Stimulated activated CD4-positive, alpha-beta T cell treated with anti-CD3 and anti-CD28 coated beads, TNF-alpha, amount 100 ng/mL, for 24 hours (primary cell): ENCODE results near the gene RNF141.

Source experiments
- DNase-seq, 3 experiments: peaks; one replicate each; pipeline ENCODE4 v3.0.0-alpha.2; 2020; ENCODE audit warnings: low read depth in 3 of 3

RNF141 gene

GRCh38 chr11:10498426-10499250 is 42.3 kb downstream of the RNF141 start:
- no peak for DNase-seq

GRCh38 chr11:10498022-10498400 is 43.0 kb downstream of the RNF141 start:
- DNase-seq: no peak

GRCh38 chr11:10497371-10498021 is 43.5 kb downstream of the RNF141 start:
- no peak for DNase-seq

GRCh38 chr11:10496296-10496936 is 44.6 kb downstream of the RNF141 start:
- no peak for DNase-seq

- DNase-seq: no peak
These were observed 45.6 kb downstream of the RNF141 start for GRCh38 chr11:10495464-10495786.

- DNase-seq: no peak
These were observed 46.1 kb downstream of the RNF141 start for GRCh38 chr11:10494636-10495463.

- no peak for DNase-seq
These were observed 47.8 kb downstream of the RNF141 start for GRCh38 chr11:10493041-10493663.

- DNase-seq: no peak
These were observed 48.9 kb downstream of the RNF141 start for GRCh38 chr11:10492084-10492483.

GRCh38 chr11:10490398-10491241 is 50.4 kb downstream of the RNF141 start:
- DNase-seq: no peak

GRCh38 chr11:10490032-10490397 is 51.0 kb downstream of the RNF141 start:
- DNase-seq: no peak

GRCh38 chr11:10488934-10489691 is 51.9 kb downstream of the RNF141 start:
- no peak for DNase-seq

GRCh38 chr11:10488121-10488933 is 52.7 kb downstream of the RNF141 start:
- DNase-seq: no peak

GRCh38 chr11:10487002-10487647 is 53.9 kb downstream of the RNF141 start:
- DNase-seq: no peak

- DNase-seq: no peak
These were observed 54.7 kb downstream of the RNF141 start for GRCh38 chr11:10486161-10486840.

- DNase-seq: no peak
These were observed 55.3 kb downstream of the RNF141 start for GRCh38 chr11:10485646-10486045.

- no peak for DNase-seq
These were observed 56.4 kb downstream of the RNF141 start for GRCh38 chr11:10484461-10485180.

GRCh38 chr11:10483584-10483983 is 57.4 kb downstream of the RNF141 start:
- no peak for DNase-seq
